Progenitor cell of endocrine pancreas (in vitro differentiated cells): ENCODE data around the gene VRK3. TPM values are rescaled to one million over a fixed set of nuclear protein-coding genes. Genes with fewer than 3 reads are reported as not detected.

ENCODE experiments used
- DNase-seq: peaks from one replicate; pipeline ENCODE4 v3.0.0; 2021; ENCODE audit warnings: low spot score; ENCODE audit not compliant: unreplicated experiment
- H3K27ac Mint-ChIP-seq: 2 replicates; pipeline ENCODE4 v1.8.0; 2021; ENCODE audit warnings: mild to moderate bottlenecking, moderate library complexity, mixed read lengths
- H3K27me3 Mint-ChIP-seq: 2 replicates; pipeline ENCODE4 v1.8.0; 2021; ENCODE audit warnings: mixed read lengths
- H3K36me3 Mint-ChIP-seq: 2 replicates; pipeline ENCODE4 v1.8.0; 2022; ENCODE audit warnings: mixed read lengths; ENCODE audit not compliant: insufficient read depth
- H3K4me1 Mint-ChIP-seq: 2 replicates; pipeline ENCODE4 v1.8.0; 2021; ENCODE audit warnings: low read depth, mixed read lengths
- H3K4me3 Mint-ChIP-seq: 2 replicates; pipeline ENCODE4 v1.8.0; 2021; ENCODE audit warnings: low read depth, mild to moderate bottlenecking, moderate library complexity, mixed read lengths
- H3K9me3 Mint-ChIP-seq: 2 replicates; pipeline ENCODE4 v1.8.0; 2021; ENCODE audit warnings: low read depth, mixed read lengths
- CTCF ChIP-seq: fragments of 200-600 bp; sonication (generic); IDR thresholded peaks from one replicate; pipeline ENCODE4 v1.5.0; 2021; ENCODE audit warnings: antibody characterized with exemption, mild to moderate bottlenecking; ENCODE audit not compliant: unreplicated experiment
- total RNA-seq: library from RNA; stranded (reverse); gene quantifications from 2 replicates; pipeline ENCODE4 v1.2.1, GENCODE V29; 2021

Gene VRK3
- total RNA-seq, 1 donor from 2014 or later: 53.4 TPM

GRCh38 chr19:50000841-50001557 lies 24.2 kb downstream of the VRK3 start:
- DNase-seq: no peak
- Mint-ChIP-seq H3K27me3 (no peaks in the 10 kb centered on the region), H3K4me3 (no peak overlapping the region), H3K36me3 (peaks cover 11% of the 10 kb centered on the region), H3K27ac (no peak overlapping the region), H3K4me1 (no peaks in the 10 kb centered on the region), H3K9me3 (no peaks in the 10 kb centered on the region)
- TF ChIP-seq CTCF: no peak

- no peaks in the 10 kb centered on the region for H3K9me3 Mint-ChIP-seq
- DNase-seq: no peak
- H3K4me3 Mint-ChIP-seq: no peak overlapping the region
- H3K4me1 Mint-ChIP-seq: no peaks in the 10 kb centered on the region
- peaks cover 14% of the 10 kb centered on the region for H3K36me3 Mint-ChIP-seq
- H3K27me3 Mint-ChIP-seq: no peaks in the 10 kb centered on the region
- no peak for TF ChIP-seq CTCF
- H3K27ac Mint-ChIP-seq: no peak overlapping the region
Observed at GRCh38 chr19:50000038-50000840, 24.9 kb downstream of the VRK3 start.

GRCh38 chr19:49999371-50000010 lies 25.7 kb downstream of the VRK3 start:
- no peaks in the 10 kb centered on the region for H3K9me3 Mint-ChIP-seq
- TF ChIP-seq CTCF: no peak
- H3K4me3 Mint-ChIP-seq: no peak overlapping the region
- H3K27me3 Mint-ChIP-seq: no peaks in the 10 kb centered on the region
- no peaks in the 10 kb centered on the region for H3K4me1 Mint-ChIP-seq
- peaks cover 14% of the 10 kb centered on the region for H3K36me3 Mint-ChIP-seq
- H3K27ac Mint-ChIP-seq: no peak overlapping the region
- DNase-seq: no peak

GRCh38 chr19:49997709-49998108 lies 27.5 kb downstream of the VRK3 start:
- no peaks in the 10 kb centered on the region for H3K27me3 Mint-ChIP-seq
- no peaks in the 10 kb centered on the region for H3K9me3 Mint-ChIP-seq
- no peaks in the 10 kb centered on the region for H3K4me1 Mint-ChIP-seq
- TF ChIP-seq CTCF: no peak
- no peak for DNase-seq
- H3K27ac Mint-ChIP-seq: peak overlapping the region; percentile 39
- H3K36me3 Mint-ChIP-seq: peaks cover 28% of the 10 kb centered on the region
- H3K4me3 Mint-ChIP-seq: no peak overlapping the region

GRCh38 chr19:49988433-49988832 lies 36.7 kb downstream of the VRK3 start:
- H3K27ac Mint-ChIP-seq: no peak overlapping the region
- no peak overlapping the region for H3K4me3 Mint-ChIP-seq

More at GRCh38 chr19:49988433-49988832, 36.7 kb downstream of the VRK3 start:
- Mint-ChIP-seq H3K9me3 (no peaks in the 10 kb centered on the region), H3K27me3 (no peaks in the 10 kb centered on the region), H3K4me1 (no peaks in the 10 kb centered on the region), H3K36me3 (peaks cover 19% of the 10 kb centered on the region)
- DNase-seq: no peak
- TF ChIP-seq CTCF: no peak
